HFF-Myc (cell line): Measurements from ENCODE around the gene AXIN1.
A peak's percentile ranks its signal among the peaks of the same experiment; 100 is the strongest.

ENCODE experiments used
- DNase-seq: peaks from one replicate; pipeline ENCODE4 v3.0.0-alpha.2; 2011; ENCODE audit warnings: low read depth; ENCODE audit errors: extremely low read depth
- H3K4me3 ChIP-seq: replicated peaks from 2 replicates; pipeline ENCODE4 v1.5.1; 2011; ENCODE audit warnings: low read depth, mild to moderate bottlenecking, control low read depth, low read length
- CTCF ChIP-seq: IDR thresholded peaks from 2 replicates; pipeline ENCODE4 v1.5.1; 2012; ENCODE audit warnings: mild to moderate bottlenecking, low read depth, low read length, control low read depth; ENCODE audit errors: missing control alignments

AXIN1 gene

GRCh38 chr16:352547-353403 lies at the start of gene AXIN1:
AXIN1 (minus strand) TSS chr16:352723; CDS start chr16:347025, 5,698 bp downstream.
- DNase-seq: peak; percentile 65
- no peak for TF ChIP-seq CTCF
- peak within 1 kb of the TSS; percentile 75 for H3K4me3 ChIP-seq

GRCh38 chr16:401468-402348 lies 49.2 kb upstream of the AXIN1 start, which contains the start of gene DECR2:
DECR2 (plus strand) TSS chr16:401885; CDS start chr16:401964, 79 bp downstream.
- peak within 1 kb of the TSS; percentile 62 for H3K4me3 ChIP-seq
- peak; percentile 46 for DNase-seq
- TF ChIP-seq CTCF: peak; percentile 25

GRCh38 chr16:400061-400591 lies 47.6 kb upstream of the AXIN1 start:
- peak overlapping the region; percentile 62 for H3K4me3 ChIP-seq
- TF ChIP-seq CTCF: no peak
- no peak for DNase-seq

DNA sequence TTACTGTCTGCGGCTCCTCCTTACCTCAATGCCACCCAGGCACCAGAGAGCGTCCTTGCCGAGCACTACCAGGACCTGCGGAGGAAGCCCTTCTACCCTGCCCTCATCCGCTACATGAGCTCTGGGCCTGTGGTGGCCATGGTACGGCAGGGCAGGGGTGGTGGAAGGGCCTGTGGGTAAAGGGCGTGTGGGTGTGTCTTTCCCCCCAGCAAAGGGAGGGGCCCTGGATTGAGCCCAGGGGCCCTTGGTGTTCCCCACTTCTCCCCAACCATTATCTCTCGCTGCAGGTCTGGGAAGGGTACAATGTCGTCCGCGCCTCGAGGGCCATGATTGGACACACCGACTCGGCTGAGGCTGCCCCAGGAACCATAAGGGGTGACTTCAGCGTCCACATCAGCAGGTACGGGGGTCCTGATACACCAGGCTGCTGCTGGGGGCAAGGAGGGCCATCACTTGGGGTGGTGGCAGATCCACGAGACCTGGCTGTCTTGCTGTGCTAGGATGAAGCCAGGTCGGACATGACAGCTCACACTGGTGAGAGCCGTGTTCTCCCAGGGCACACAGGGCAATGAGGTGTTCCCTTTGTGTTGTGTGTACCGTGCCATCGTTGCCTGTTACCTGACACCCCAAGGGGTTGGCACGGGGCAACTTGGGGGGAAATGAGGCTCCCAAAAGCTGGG lies 47.0 kb upstream of the AXIN1 start:
- DNase-seq: no peak
- no peak for TF ChIP-seq CTCF

GRCh38 chr16:398561-399339 lies 46.2 kb upstream of the AXIN1 start:
- no peak for TF ChIP-seq CTCF
- peak overlapping the region; percentile 48 for H3K4me3 ChIP-seq
- DNase-seq: no peak

More for the DNA sequence above, 47.0 kb upstream of the AXIN1 start:
- H3K4me3 ChIP-seq: no peak overlapping the region; the same call in 1 of the 2 replicates
